ENCODE results near the gene MYBPHL.
A peak's percentile ranks its signal among the peaks of the same experiment; 100 is the strongest.

Gene MYBPHL

GRCh38 chr1:109277434-109278204, 29.2 kb downstream of the MYBPHL start:
- peak; percentile 46 for DNase-seq

- no peak for DNase-seq
Observed at GRCh38 chr1:109275706-109276345, 31.0 kb downstream of the MYBPHL start.

- no peak for DNase-seq
Observed at GRCh38 chr1:109274533-109275476, 32.0 kb downstream of the MYBPHL start.

- DNase-seq, result no peak
Observed at GRCh38 chr1:109273570-109274288, 33.1 kb downstream of the MYBPHL start.

- DNase-seq, result no peak
Observed at GRCh38 chr1:109272831-109273547, 33.8 kb downstream of the MYBPHL start.

GRCh38 chr1:109272021-109272799, 34.6 kb downstream of the MYBPHL start:
- no peak for DNase-seq

GRCh38 chr1:109271458-109271857, 35.4 kb downstream of the MYBPHL start:
- no peak for DNase-seq

- DNase-seq, result no peak
Observed at GRCh38 chr1:109270623-109271317, 36.0 kb downstream of the MYBPHL start.

- no peak for DNase-seq
Observed at GRCh38 chr1:109269981-109270622, 36.7 kb downstream of the MYBPHL start.

GRCh38 chr1:109269212-109269980, 37.4 kb downstream of the MYBPHL start:
- DNase-seq, result no peak

- DNase-seq, result no peak
Observed at GRCh38 chr1:109268431-109269211, 38.2 kb downstream of the MYBPHL start.

GRCh38 chr1:109267743-109268300, 39.0 kb downstream of the MYBPHL start:
- no peak for DNase-seq

GRCh38 chr1:109266965-109267364, 39.8 kb downstream of the MYBPHL start:
- no peak for DNase-seq

- DNase-seq, result no peak
Observed at GRCh38 chr1:109265741-109266330, 41.0 kb downstream of the MYBPHL start.

- no peak for DNase-seq
Observed at GRCh38 chr1:109265016-109265415, 41.8 kb downstream of the MYBPHL start.

GRCh38 chr1:109264379-109264755, 42.4 kb downstream of the MYBPHL start:
- no peak for DNase-seq

- DNase-seq, result no peak
Observed at GRCh38 chr1:109263597-109264378, 43.0 kb downstream of the MYBPHL start.
